Measurements from ENCODE around the gene SH3PXD2A.

Gene SH3PXD2A

GRCh38 chr10:103822107-103822716, 33.2 kb downstream of the SH3PXD2A start:
- ATAC-seq (ENCODE audit: insufficient read depth, low read depth) (no peak), DNase-seq (no peak)
- H3K4me2 ChIP-seq (ENCODE audit: insufficient read depth, low read length) = no peak overlapping the region
- TF ChIP-seq CTCF (IDR thresholded peaks at IDR 0.05; ENCODE audit: borderline replicate concordance, extremely low read depth, low read length, poor library complexity, severe bottlenecking) (no peak), EZH2 (IDR thresholded peaks at IDR 0.05; ENCODE audit: borderline replicate concordance, low read depth, low read length, severe bottlenecking) (no peak)
- H3K27me3 ChIP-seq (ENCODE audit: insufficient read depth, low read length, poor library complexity) = peaks cover 27% of the 10 kb centered on the region
- H2AFZ ChIP-seq (ENCODE audit: low read depth, low read length) = no peak overlapping the region
- no peaks in the 10 kb centered on the region for H3K79me2 ChIP-seq (ENCODE audit: insufficient read depth, low read length)
- no peaks in the 10 kb centered on the region for H3K9me3 ChIP-seq (ENCODE audit: insufficient read depth, low read length, severe bottlenecking)
- H3K36me3 ChIP-seq (ENCODE audit: insufficient read depth, low read length) = no peaks in the 10 kb centered on the region
- H3K27ac ChIP-seq (ENCODE audit: low read length) = no peak overlapping the region
- H3K4me1 ChIP-seq (ENCODE audit: insufficient read depth, low read length) = no peaks in the 10 kb centered on the region
- no peak overlapping the region for H3K9ac ChIP-seq (ENCODE audit: low read depth, low read length)
- H3K4me3 ChIP-seq (ENCODE audit: low read depth in 1 of 2, low read length in 2 of 2) = no peak overlapping the region
- peaks cover 6% of the 10 kb centered on the region; the same call in 1 of the 2 replicates for H4K20me1 ChIP-seq (ENCODE audit: insufficient read depth, low read length)

DNA sequence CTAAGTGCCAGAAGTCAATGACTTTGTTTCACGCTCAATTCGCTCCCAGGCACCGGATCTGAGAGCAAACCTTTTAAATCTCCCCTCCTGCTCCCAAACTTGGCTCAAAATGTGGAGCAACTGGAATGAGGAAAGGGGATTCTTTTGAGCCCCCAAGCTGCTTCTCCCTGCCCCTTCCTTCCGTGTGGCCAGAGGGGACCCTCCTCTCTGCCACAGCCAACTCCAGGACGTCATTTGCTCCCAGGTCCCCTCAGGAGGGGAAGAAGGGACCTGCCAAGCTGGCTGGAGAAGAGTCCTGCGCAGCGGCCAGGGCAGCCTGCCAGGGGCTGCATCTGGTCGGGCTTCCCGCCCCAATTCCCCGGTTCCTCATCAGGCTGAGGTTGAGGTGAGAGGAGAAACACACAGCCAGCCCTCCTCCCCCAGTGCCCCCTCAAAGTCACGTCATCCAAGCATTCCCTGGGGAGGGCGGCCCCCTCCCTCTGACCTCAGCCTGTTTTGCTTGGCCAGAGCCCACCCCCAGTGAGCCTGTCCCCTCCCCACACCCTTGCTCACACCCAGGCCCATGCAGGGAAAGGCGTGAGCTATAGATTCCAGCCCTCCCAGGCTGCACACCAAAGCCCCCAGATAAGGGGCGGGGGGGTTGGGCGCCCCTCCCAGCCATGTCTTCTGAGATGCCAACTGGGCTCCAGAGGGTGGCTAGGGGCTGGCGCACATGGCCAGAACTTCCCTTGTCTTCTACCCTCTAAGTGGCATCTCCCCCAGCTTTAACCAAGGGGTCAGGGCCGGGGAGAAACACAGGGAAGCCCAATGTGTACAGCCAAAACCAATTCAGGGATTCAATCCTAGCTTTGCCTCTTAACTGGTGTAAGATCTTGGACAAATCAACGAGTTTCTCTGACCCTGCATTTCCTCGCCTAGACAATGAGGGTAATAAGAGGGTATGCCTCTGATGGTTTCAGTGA, 35.0 kb downstream of the SH3PXD2A start:
- Histone ChIP-seq H3K27ac (ENCODE audit: low read length) (no peak overlapping the region), H3K4me3 (ENCODE audit: low read depth in 1 of 2, low read length in 2 of 2) (no peak overlapping the region), H3K36me3 (ENCODE audit: insufficient read depth, low read length) (no peaks in the 10 kb centered on the region), H3K4me1 (ENCODE audit: insufficient read depth, low read length) (no peaks in the 10 kb centered on the region), H4K20me1 (ENCODE audit: insufficient read depth, low read length) (peaks cover 6% of the 10 kb centered on the region; the same call in 1 of the 2 replicates), H3K27me3 (ENCODE audit: insufficient read depth, low read length, poor library complexity) (peaks cover 26% of the 10 kb centered on the region), H3K9me3 (ENCODE audit: insufficient read depth, low read length, severe bottlenecking) (no peaks in the 10 kb centered on the region), H2AFZ (ENCODE audit: low read depth, low read length) (no peak overlapping the region), H3K4me2 (ENCODE audit: insufficient read depth, low read length) (no peak overlapping the region), H3K79me2 (ENCODE audit: insufficient read depth, low read length) (no peaks in the 10 kb centered on the region), H3K9ac (ENCODE audit: low read depth, low read length) (no peak overlapping the region)
- ATAC-seq (ENCODE audit: insufficient read depth, low read depth) (no peak), DNase-seq (no peak)
- TF ChIP-seq CTCF (IDR thresholded peaks at IDR 0.05; ENCODE audit: borderline replicate concordance, extremely low read depth, low read length, poor library complexity, severe bottlenecking) (no peak), EZH2 (IDR thresholded peaks at IDR 0.05; ENCODE audit: borderline replicate concordance, low read depth, low read length, severe bottlenecking) (no peak)

- ATAC-seq (ENCODE audit: insufficient read depth, low read depth) = no peak
- no peaks in the 10 kb centered on the region for H3K36me3 ChIP-seq (ENCODE audit: insufficient read depth, low read length)
- no peak for DNase-seq
- TF ChIP-seq CTCF (IDR thresholded peaks at IDR 0.05; ENCODE audit: borderline replicate concordance, extremely low read depth, low read length, poor library complexity, severe bottlenecking) = no peak
- no peak for TF ChIP-seq EZH2 (IDR thresholded peaks at IDR 0.05; ENCODE audit: borderline replicate concordance, low read depth, low read length, severe bottlenecking)
- no peak overlapping the region for H3K9ac ChIP-seq (ENCODE audit: low read depth, low read length)
- H3K4me1 ChIP-seq (ENCODE audit: insufficient read depth, low read length) = no peaks in the 10 kb centered on the region
- no peak overlapping the region for H3K4me2 ChIP-seq (ENCODE audit: insufficient read depth, low read length)
- H4K20me1 ChIP-seq (ENCODE audit: insufficient read depth, low read length) = peaks cover 6% of the 10 kb centered on the region; the same call in 1 of the 2 replicates
- no peak overlapping the region for H2AFZ ChIP-seq (ENCODE audit: low read depth, low read length)
- H3K4me3 ChIP-seq (ENCODE audit: low read depth in 1 of 2, low read length in 2 of 2) = no peak overlapping the region
- no peak overlapping the region for H3K27ac ChIP-seq (ENCODE audit: low read length)
- peaks cover 24% of the 10 kb centered on the region for H3K27me3 ChIP-seq (ENCODE audit: insufficient read depth, low read length, poor library complexity)
- H3K9me3 ChIP-seq (ENCODE audit: insufficient read depth, low read length, severe bottlenecking) = no peaks in the 10 kb centered on the region
- no peaks in the 10 kb centered on the region for H3K79me2 ChIP-seq (ENCODE audit: insufficient read depth, low read length)
Measured at GRCh38 chr10:103819493-103819892, 35.9 kb downstream of the SH3PXD2A start.

Measured in DND-41 (cell line).